Measurements from ENCODE around the gene CLIC4.

GRCh38 chr1:24759492-24759891 lies 14.2 kb downstream of the CLIC4 start:
- TF ChIP-seq POLR2AphosphoS5 (IDR thresholded peaks at IDR 0.05; ENCODE audit: low read depth, low read length) (no peak), POLR2A (IDR thresholded peaks at IDR 0.05; ENCODE audit: low read depth, low read length) (no peak), PAX5 (IDR thresholded peaks at IDR 0.05; ENCODE audit: insufficient read depth, low read length, severe bottlenecking) (no peak), TAF1 (IDR thresholded peaks at IDR 0.05; ENCODE audit: low read depth, low read length) (no peak), POU2F2 (IDR thresholded peaks at IDR 0.05; ENCODE audit: low read depth, low read length) (no peak), SPI1 (IDR thresholded peaks at IDR 0.05; ENCODE audit: low read depth, low read length) (no peak)
